Gastrocnemius medialis (tissue), 4 donors: Measurements from ENCODE around the gene TUBA3D.
"Not testable (repeated sequence)": the region's sequence is repeated elsewhere in the genome, so short reads cannot be mapped to it uniquely, and the experiment has no call there.

Source experiments
- POLR2A ChIP-seq, 2 donors: fragments of 450-650 bp; IDR thresholded peaks; one replicate each; pipeline ENCODE4 v1.6.1; 2017; ENCODE audit warnings: antibody characterized with exemption in 2 of 2, mild to moderate bottlenecking in 2 of 2, moderate library complexity in 2 of 2
- TF ChIP-seq, protein P1 (sequence below), 5 experiments: fragments of 450-650 bp in 3 of 5; fragments of 200-600 bp in 2 of 5; sonication (generic) in 2 of 5; IDR thresholded peaks in 4 of 5; conservative IDR thresholded peaks in 1 of 5; 1 replicate in 4 of 5; 2 replicates in 1 of 5; pipeline ENCODE4 v1.5.1; 2016 to 2019; ENCODE audit warnings: antibody characterized with exemption in 5 of 5, mild to moderate bottlenecking in 3 of 5, moderate library complexity in 3 of 5

DNA sequence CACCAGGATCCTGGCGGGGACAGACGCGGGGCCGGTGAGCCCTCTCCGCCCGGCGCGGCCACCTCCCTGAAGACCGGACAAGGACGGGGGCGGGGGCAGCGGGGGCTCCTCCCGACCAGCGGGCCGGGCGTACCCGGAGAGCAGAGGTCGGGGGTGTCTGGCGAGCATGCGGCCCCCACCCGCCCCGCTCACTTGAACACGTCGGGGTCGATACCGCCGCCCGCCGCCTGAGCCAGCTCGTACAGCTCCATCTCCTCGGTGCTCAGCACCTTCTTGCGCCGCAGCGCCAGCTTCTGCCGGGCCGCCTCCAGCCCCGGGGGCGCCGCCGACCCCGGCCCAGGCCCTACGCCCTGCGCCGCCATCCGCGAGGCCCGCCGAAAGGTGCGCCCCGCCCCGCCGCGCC is 16.1 kb downstream of the TUBA3D start, which contains the start of gene MZT2A:
- not testable (repeated sequence) for TF ChIP-seq POLR2A (IDR thresholded peaks at IDR 0.05)
- TF ChIP-seq, protein P1, sequence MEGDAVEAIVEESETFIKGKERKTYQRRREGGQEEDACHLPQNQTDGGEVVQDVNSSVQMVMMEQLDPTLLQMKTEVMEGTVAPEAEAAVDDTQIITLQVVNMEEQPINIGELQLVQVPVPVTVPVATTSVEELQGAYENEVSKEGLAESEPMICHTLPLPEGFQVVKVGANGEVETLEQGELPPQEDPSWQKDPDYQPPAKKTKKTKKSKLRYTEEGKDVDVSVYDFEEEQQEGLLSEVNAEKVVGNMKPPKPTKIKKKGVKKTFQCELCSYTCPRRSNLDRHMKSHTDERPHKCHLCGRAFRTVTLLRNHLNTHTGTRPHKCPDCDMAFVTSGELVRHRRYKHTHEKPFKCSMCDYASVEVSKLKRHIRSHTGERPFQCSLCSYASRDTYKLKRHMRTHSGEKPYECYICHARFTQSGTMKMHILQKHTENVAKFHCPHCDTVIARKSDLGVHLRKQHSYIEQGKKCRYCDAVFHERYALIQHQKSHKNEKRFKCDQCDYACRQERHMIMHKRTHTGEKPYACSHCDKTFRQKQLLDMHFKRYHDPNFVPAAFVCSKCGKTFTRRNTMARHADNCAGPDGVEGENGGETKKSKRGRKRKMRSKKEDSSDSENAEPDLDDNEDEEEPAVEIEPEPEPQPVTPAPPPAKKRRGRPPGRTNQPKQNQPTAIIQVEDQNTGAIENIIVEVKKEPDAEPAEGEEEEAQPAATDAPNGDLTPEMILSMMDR (IDR thresholded peaks at IDR 0.05 in 4 of 5, conservative IDR thresholded peaks at IDR 0.05 in 1 of 5), result not testable (repeated sequence)
